HUDEP-2 (cell line): ENCODE data around the gene ZNF182.
"Not testable (repeated sequence)": the region's sequence is repeated elsewhere in the genome, so short reads cannot be mapped to it uniquely, and the experiment has no call there.

Experiments used
- DNase-seq, 76 experiments: peaks; one replicate each; lab custom pipeline; 2025; ENCODE audit not compliant: unreplicated experiment in 76 of 76; lab: John Stamatoyannopoulos, UW

ZNF182 gene

DNA sequence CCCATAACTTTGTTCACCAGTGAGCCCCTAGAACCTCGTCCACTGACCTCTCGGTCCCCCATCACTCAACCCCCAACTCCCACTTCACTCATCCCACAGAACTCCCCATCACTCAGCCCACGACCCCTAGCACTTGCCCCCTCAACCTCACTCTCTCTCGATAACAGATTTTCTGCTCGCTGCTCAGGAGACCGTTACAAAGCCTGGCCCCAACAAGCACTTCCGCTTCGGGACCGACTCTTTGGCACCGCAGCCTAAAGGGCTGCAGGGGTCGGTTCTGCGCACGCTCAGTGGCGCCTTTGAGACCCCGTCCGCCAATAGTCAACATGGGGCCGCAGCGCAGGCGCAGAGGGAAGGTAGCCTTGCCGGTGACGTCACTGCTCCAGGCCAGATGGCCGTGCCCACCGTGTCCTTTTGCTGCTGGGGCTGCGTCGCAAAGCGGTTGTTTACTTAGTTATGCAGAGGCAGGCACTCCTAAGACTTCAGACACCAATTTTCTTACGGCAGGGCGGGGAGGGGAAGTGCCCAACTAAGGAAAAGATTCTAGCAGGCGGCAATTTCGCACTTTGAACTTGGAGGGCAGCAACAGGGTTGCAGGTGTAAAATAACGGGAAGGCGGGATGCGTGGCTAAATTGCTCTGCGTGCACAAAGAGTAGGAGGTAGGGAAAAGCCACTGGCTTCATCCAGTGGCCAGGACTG, at the start of gene ZNF182:
Gene ZNF182 (minus strand): TSS at position 232 of the 700 bp plus-strand sequence. CDS start 1,380 bp downstream, outside the sequence.
- DNase-seq: peak in 74 of 76 experiments; percentile 15 to 88 (median 80)

DNA sequence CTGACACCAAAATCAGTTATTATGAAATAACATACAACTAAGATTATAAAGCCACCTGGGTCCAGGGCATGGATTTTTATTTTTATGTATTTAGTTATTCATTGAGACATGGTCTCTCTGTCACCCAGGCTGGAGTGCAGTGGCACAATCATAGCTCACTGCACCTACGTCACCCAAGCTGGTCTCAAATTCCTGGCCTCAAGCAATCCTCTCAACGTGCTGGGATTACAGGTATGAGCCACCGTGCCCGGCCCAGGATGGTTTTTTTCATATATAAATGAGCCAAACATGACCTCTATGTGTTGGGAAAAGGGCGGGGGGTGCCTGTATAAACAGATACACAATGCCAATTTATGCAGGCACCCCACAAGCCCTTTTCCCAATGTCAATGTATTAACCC, 43.1 kb upstream of the ZNF182 start:
- no peak for DNase-seq

DNA sequence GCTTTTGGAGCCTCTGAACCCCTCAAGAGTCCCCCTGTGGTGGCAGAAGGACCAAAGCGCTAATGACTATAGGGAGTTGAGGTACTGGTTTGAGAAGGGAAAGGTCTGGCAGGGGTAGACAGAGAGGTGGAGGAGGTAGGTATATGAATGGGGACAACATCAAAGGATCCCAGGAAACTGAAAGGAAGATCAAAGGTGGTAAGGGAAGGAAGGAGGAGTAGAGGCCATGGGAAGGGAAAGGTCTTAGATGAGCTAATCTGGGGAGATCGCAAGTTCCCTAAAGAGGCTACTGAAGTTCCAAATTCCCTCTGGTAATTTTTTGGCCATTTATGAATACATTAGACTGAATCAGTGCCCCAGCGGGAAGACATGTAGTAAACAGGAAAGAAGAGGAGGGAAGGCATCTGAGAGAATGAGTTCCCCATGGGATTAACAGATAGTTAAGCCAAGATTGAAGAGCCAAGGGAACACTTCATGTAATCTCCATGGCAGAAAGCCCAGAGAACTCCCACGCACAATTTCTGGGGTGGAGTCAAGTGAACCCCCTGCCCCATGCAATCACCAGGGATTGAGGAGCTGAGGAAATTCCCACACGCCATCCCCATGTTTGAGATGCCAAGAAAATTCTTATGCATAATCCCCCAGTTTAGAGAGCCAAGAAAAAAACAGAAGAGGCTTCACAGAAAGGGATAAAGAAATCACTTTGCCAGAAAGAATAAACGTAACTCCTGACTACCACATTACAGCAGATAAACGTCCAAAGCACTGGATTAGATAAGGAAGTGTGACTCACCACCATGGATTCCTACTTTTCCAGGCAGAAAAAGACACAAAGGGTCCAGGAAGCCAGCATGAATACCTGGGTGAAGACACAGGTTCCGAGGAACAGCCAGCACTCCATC, 41.9 kb upstream of the ZNF182 start:
- DNase-seq: no peak

DNA sequence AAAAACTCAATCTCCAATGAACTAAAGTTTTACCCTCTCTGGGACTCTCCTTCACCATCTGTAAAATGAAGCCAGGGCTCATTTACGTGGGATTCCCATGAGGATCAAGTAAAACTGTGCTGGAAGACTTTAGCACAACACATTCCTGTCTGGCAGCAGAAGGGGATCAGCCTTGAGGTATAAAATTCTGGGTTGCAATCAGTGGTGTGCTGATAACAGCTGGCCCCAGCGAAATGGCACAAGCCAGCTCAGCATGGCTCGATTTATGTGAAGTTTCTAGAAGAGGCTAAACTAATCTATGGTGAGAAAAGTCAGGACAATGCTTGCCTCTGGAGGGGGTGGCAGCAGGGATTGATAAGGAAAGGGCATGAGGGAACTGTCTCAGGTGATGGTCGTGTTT, 39.3 kb upstream of the ZNF182 start:
- no peak for DNase-seq

DNA sequence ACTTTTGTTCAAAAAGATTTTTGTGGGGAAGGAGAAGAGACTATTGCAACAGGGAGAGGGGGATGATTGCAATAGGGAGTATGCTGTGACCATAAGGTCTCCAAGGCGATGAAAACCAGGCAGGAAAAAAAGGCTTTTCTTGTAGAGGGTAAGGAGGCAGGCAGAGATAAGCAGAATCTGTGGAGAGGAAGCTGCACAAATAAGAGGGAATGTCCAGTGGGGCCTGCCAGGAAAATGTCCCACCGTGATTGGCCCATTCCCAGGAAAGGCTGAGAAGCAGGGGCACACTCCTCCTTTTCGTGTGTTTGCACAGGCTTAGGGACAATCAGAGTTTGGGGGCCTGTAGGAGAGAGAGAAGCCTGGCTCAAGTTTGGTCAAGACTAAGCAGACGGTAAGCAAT, 32.1 kb upstream of the ZNF182 start:
- no peak for DNase-seq

DNA sequence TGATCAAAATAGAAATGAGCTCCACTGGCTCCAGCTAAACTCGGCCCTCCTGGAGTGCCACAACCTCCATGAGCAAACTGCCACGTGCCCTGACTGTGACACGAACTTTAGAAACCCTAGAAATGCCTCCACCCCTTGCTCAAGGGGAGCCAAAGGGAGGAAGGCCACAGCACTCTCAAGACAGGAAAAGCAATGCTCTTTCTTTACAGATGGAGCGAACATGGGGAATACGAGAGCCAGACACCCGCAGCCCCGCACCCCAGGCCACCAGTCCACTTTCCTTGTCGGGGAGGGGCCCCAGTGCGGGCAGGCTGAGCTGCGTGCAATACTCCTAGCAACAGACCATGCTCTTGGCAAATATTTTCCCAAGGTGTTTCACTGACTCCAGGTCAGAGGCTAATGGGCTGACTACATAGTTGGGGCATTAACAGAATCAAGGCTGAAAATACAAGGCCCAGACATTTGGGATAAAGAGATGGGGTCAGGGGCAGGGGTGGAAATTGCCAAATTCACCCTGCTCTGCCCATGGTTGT, 26.9 kb upstream of the ZNF182 start:
- DNase-seq: not testable (repeated sequence)

DNA sequence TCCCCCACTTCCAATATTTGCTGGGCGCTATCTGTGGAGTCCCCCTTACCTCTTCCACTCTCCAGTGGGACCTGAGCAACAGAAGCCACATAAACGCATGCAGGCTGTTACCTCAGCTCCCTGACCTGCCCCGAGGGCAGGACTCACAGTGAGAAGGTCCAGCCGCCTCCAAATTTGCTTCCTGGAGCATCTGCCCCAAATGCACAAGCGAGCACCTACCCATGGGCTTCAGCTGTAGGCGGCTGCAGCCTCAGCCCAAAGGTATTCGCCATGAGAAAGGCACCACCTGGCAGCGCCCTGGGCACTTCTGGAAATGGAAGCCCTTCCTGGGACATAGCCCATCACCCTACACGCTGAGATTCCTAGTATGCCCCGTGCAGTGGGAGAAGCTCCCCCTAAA, 26.4 kb upstream of the ZNF182 start:
- no peak for DNase-seq

DNA sequence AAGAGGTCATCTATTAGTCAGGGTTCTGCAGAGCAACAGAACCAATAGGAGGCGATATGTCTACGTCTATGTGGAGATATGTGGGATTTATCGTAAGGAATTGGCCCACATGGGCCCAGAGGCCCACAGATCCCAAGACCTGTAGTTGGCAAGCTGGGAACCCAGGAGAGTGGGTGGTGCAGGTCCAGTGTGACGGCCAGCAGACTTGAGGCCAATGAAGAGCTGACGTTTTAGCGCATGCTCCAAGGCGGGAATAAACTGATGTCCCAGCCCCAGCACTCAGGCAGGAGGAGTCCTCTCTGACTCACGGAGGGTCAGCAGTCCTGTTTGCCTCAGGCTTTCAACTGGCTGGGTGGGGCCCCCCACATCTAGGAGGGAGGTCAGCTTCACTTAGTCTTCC, 24.3 kb upstream of the ZNF182 start:
- no peak for DNase-seq

DNA sequence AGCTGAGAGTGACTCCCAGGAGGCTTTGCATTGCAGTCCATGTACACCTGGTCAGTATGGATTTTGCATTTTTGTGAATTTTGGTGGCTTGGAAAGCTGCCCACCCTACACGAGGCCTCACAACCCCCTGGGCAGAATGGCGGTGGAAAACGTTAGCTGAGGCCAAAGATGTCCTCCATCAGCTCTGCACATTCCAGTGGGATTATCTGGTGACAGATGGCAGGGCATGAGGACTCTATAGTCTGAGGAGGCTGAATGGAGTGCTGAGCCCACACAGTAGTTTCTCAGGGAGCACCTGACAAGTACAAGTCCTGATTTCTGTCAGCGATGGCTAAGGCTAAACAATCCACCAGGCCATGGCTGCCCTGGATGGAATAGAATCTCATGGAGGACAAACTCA, 23.8 kb upstream of the ZNF182 start:
- DNase-seq: not testable (repeated sequence)

DNA sequence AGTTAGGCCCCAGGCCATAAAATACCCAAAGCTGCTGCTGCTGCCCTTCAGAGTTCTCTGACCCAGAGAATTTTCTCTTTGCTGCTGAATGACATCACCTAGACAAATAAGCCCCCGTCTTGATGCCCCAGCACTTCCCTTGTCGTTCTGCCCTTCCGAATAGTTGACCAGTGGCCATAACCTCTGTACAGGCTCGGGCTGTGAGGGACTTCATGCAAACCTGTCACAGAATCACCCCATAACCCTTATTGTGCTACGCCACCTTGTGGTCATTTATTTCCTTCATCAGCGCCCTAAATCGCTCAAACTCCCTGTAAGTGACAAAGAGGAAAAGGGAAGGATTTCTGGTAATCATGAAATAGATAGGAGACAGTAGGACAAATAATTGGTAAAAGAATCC, 21.8 kb upstream of the ZNF182 start:
- peak in 43 of 76 experiments; percentile 0 to 54 (median 16) for DNase-seq

DNA sequence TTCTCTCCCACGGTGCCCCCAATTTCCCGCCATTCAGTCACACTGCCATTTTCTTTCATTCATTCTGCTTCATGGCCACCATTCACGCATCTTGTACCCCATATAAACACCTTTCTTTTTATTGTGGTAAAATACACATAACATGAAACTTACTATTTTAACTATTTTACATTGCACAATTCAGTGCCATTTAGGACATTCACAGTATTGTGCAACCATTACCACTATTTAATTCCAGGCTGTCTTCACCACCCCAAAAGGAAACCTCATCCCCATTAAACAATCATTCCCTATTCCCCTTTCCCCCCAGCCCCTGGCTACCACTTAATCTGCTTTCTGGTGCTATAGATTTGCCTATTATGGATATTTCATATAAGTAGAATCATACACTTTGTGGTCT, 18.9 kb upstream of the ZNF182 start:
- DNase-seq: no peak

DNA sequence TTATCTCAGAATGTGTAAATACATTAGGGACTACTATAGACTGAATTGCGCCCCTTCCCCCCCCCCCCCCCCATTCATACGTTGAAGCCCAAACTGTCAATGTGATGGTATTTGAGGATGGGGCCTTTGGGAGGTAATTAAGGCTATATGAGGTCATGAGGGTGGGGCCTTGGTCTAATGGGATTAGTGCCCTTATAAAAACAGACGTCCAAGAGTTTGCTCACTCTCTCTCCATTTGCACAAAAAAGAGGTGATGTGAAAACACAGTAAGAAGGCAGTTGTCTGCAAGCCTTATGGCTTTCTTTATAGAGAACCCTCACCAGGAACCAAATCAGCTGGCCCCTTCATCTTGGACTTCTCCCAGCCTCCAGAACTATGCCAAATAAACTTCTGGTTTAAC, 18.3 kb upstream of the ZNF182 start:
- no peak for DNase-seq

DNA sequence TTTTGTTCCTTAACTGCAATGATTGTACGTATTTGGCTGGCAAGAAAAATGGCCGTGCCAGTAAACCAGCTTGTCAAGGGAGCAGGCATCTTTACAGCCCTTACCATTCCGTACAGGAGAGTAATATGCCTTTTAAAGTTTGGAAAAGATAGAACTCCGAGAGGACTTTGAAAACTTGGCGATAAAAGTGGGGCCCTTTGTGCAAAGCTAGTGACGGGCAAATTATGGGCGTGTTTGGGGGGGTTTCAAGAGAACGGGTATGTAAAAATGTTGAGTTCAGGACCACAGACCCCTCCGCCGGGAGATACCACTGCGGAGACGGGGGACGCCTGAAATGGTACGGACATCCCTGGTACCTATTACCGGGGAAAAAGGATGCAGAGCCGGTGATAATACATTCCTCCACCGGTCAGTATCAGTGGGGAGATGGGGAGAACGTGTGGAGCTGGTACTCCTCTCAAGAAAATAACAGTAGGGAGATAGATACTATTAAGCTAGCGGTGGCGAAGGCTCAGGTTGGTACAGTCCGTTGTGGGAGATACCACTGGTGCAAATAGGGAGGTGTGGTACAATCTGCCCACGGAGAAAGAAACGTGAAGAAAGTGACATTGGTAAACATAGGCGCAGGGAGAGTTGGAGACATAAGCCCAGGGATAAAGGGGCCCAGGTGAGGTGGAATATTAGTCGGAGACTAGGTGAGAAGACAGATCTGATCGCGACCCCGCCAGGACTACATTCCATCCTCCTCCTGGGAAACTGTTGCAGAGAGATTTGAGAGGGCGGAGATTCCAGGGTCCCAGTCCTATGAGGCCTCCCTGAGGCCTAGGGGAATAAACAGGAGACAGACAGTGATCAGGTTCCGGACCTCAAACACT, 17.5 kb upstream of the ZNF182 start:
- DNase-seq: peak in 54 of 76 experiments; percentile 0 to 83 (median 58)

DNA sequence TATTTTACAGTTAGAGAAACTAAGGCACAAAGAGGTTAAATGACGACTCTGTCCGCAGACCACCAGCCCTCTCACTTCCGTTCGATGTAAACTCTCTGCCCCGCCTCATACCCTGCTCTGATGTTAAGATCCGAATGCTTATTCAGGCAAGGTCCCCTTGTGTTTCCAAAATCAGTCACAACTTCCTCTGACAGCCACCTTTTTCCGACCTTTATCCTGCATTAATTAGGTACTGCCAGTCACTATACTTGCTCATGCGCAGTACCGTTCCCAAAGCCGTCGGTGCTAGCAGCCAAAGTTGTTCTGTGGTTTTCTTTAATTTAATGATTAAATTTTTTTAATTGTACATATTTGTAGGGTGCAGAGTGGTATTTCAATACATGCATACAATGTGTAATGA, 16.7 kb upstream of the ZNF182 start:
- not testable (repeated sequence) for DNase-seq

DNA sequence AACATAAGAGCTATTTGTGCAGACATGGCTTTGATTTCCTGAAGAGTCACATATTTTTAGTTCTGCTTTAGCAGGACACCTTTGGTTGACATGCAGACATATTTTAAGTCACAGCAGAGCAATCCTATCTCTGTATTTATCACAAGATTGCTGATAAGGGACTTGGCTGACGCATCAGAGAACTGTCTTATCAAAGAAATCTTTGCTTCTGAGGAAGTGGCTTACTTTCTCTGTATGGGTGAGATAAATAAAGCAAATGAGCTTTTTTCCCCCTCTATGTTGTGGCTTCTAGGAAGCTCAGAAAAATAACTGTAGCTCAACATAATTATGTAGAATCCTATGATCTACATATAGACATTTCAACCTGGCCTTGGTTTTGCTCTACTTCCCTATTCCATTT, 16.1 kb upstream of the ZNF182 start:
- not testable (repeated sequence) for DNase-seq

DNA sequence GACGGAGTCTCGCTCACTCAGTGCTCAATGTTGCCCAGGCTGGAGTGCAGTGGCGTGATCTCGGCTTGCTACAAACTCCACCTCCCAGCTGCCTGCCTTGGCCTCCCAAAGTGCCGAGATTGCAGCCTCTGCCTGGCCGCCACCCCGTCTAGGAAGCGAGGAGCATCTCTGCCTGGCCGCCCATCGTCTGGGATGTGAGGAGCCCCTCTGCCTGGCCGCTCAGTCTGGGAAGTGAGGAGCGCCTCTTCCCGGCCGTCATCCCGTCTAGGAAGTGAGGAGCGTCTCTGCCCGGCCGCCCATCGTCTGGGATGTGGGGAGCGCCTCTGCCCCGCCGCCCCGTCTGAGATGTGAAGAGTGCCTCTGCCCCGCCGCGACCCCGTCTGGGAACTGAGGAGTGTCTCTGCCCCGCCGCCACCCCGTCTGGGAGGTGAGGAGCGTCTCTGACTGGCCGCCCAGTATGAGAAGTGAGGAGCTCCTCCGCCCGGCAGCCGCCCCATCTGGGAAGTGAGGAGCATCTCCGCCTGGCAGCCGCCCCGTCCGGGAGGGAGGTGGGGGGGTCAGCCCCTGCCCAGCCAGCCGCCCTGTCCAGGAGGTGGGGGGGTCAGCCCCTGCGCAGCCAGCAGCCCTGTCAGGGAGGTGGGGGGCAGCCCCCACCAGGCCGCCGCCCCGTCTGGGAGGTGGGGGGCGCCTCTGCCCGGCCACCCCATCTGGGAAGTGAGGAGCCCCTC, 13.0 kb upstream of the ZNF182 start:
- DNase-seq: not testable (repeated sequence)

DNA sequence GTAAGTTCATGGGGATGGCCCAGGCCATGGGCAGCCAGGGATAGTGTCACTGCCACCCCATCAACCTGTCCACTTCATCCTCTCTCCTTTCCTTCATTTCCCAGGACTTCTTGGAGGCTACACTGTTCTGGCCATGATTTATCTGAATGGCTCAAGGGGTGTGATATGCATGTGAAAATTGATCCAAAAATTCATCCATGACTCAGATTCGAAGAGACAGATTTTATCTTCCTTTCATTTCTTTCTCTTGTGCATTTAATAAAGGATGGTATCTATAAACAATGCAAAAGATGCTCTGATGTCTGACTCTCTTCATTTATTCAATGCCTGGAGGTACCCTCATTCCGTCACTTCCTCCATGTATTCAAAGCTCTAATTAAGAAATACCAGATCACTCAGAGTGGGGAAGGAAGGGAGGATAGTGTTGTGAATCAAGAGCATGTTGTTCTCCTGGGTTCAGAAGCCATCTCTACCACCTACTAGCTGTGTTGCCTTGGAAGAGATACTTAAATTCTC, 5.7 kb upstream of the ZNF182 start:
- DNase-seq: not testable (repeated sequence)

DNA sequence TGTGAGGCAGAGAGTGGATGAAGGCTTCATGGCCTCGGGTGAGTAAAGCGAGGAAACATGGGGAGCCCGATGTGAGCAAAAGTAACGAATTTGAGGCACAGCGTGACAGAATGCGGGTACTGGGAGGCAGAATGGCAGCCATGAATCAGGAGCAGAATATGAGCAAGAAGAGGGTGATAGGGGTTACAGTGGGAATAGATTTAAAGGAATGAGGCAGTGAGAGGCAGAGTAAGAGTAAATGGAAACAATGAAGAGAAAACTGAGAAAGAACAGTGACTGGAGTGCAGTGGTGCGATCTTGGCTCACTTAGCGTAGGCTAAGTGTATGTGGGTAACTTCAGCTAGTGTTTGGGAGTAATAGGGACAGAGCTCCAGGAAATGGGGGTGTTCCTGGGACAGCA, 2.9 kb upstream of the ZNF182 start, which contains the start of gene SPACA5:
Gene SPACA5 (plus strand): TSS at position 301 of the 400 bp plus-strand sequence. CDS start 815 bp downstream, outside the sequence.
- DNase-seq: not testable (repeated sequence)

DNA sequence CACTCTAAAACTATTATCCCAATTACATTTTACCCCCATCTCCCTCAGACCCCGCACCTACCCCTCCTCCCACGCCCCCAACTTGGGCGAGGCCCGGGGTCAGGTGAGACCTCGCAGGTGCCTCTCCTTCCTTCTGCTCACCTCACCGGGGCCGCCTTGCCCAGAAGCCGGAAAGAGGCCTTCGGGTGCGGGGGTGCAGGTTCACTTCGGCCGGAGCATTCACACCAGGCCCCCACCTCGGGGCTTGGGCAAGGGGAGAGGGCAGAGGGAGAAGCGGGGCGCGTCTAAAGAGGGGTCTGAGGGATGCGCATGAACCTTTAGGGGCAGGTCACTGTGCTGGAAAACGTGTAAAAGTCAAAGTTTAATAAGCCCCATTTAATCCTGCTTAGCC, 427 bp downstream of the ZNF182 start:
- no peak for DNase-seq

DNA sequence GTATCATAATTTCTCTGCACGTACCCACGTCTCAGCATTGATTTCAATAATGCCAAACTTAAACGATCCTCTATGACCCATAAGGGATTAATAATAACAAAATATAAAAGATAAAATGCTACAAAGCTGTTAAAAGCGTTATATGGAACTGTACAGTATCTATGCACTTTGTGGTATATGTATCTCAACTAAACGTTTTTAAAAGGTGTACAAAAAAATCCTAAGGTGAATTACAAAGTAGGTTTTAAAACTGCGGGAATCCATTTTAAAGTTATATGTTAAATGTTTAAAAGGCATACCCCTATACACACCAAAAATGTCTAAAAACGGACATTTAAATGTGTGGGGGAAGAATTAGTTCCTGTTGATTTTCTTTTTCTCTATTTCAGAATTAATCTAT, 860 bp downstream of the ZNF182 start:
- DNase-seq: no peak
